Measurements from ENCODE around the gene BMX.

GRCh38 chrX:15529165-15529564, 28.6 kb downstream of the BMX start:
- TF ChIP-seq FOXM1 (IDR thresholded peaks at IDR 0.05; ENCODE audit: borderline replicate concordance) (no peak), L3MBTL2 (conservative IDR thresholded peaks at IDR 0.05) (no peak), TARDBP (IDR thresholded peaks at IDR 0.05) (no peak), PKNOX1 (IDR thresholded peaks at IDR 0.05) (no peak), ARNT (IDR thresholded peaks at IDR 0.05) (no peak), ELF4 (IDR thresholded peaks at IDR 0.05) (no peak), SP1 (IDR thresholded peaks at IDR 0.05) (no peak), ZNF384 (IDR thresholded peaks at IDR 0.05) (no peak), BHLHE40 (IDR thresholded peaks at IDR 0.05; ENCODE audit: borderline replicate concordance) (no peak), SUZ12 (IDR thresholded peaks at IDR 0.05) (no peak), CTBP1 (IDR thresholded peaks at IDR 0.05; ENCODE audit: borderline replicate concordance) (no peak)
